Measurements from ENCODE around the gene CSGALNACT2.
A peak's percentile ranks its signal among the peaks of the same experiment; 100 is the strongest.

Gene CSGALNACT2

GRCh38 chr10:43190775-43191174 is 52.5 kb downstream of the CSGALNACT2 start:
- no peak for DNase-seq

- no peak for DNase-seq
Observed at GRCh38 chr10:43192884-43193283, 54.6 kb downstream of the CSGALNACT2 start.

- no peak for DNase-seq
Observed at GRCh38 chr10:43193496-43194080, 55.3 kb downstream of the CSGALNACT2 start.

- no peak for DNase-seq
Observed at GRCh38 chr10:43194266-43194665, 56.0 kb downstream of the CSGALNACT2 start.

GRCh38 chr10:43194859-43195258 is 56.6 kb downstream of the CSGALNACT2 start:
- no peak for DNase-seq

GRCh38 chr10:43195557-43195956 is 57.3 kb downstream of the CSGALNACT2 start:
- no peak for DNase-seq

GRCh38 chr10:43196131-43196980 is 58.1 kb downstream of the CSGALNACT2 start:
- no peak for DNase-seq

- DNase-seq = no peak
Observed at GRCh38 chr10:43196981-43197833, 59.0 kb downstream of the CSGALNACT2 start.

GRCh38 chr10:43197834-43198681 is 59.8 kb downstream of the CSGALNACT2 start:
- no peak for DNase-seq

GRCh38 chr10:43198682-43199005 is 60.4 kb downstream of the CSGALNACT2 start:
- DNase-seq = no peak

- no peak for DNase-seq
Observed at GRCh38 chr10:43199088-43199683, 60.9 kb downstream of the CSGALNACT2 start.

- no peak for DNase-seq
Observed at GRCh38 chr10:43199684-43200537, 61.7 kb downstream of the CSGALNACT2 start.

GRCh38 chr10:43200538-43201390 is 62.5 kb downstream of the CSGALNACT2 start:
- no peak for DNase-seq

GRCh38 chr10:43201545-43202131 is 63.4 kb downstream of the CSGALNACT2 start:
- no peak for DNase-seq

- peak; percentile 33 to 41 for DNase-seq
Observed at GRCh38 chr10:43202224-43202656, 64.0 kb downstream of the CSGALNACT2 start.

GRCh38 chr10:43202657-43203447 is 64.6 kb downstream of the CSGALNACT2 start:
- DNase-seq = peak; percentile 43 to 45

GRCh38 chr10:43203448-43204041 is 65.3 kb downstream of the CSGALNACT2 start:
- DNase-seq = no peak

Data from stimulated activated CD4-positive, alpha-beta T cell treated with anti-CD3 and anti-CD28 coated beads, Interleukin-4, amount 100 ng/mL, for 4 hours (primary cell).